ENCODE measurements around the gene KIAA0753.
A peak's percentile ranks its signal among the peaks of the same experiment; 100 is the strongest.

The KIAA0753 gene

DNA sequence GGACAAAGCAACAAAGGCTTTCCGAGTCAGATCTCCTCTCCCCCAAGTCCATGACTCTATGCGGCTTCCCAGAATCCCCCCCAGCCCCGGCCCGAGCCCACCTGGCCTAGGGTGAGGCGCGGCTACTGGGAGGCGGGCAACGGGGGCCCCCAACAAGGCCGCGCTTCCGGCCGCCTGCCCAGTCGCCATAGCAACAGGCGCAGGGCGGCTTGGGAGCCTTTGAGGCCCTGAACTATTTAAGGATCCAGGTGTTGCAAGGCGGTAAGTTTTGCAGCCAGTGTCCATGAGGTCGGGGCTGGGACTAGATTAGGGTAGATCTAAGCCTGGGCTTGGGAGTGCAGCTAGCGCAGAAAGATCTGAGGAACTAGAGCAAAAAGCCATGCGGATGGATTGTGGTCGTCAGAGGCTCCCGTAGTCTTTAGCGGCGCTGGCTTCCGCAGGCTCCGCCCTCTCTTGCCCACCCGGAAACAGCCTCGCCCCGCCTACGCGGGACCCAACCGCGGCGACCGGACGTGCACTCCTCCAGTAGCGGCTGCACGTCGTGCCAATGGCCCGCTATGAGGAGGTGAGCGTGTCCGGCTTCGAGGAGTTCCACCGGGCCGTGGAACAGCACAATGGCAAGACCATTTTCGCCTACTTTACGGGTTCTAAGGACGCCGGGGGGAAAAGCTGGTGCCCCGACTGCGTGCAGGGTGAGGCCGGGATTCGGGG lies at the start of gene KIAA0753, which contains the start of gene TXNDC17:
Gene KIAA0753, minus strand, starts transcription at position 176 of the 711 bp plus-strand sequence. CDS start 5,608 bp downstream, outside the sequence.
Gene TXNDC17, plus strand, starts transcription at position 525 of the 711 bp plus-strand sequence. Its CDS starts 23 bp downstream, at position 548.
- peak; percentile 95 for DNase-seq
- peaks cover 56% of the 10 kb centered on the region for H3K36me3 Mint-ChIP-seq (ENCODE audit: low read depth)
- no peaks in the 10 kb centered on the region for H3K27me3 Mint-ChIP-seq
- H3K4me1 Mint-ChIP-seq (ENCODE audit: low read depth), result peaks cover 64% of the 10 kb centered on the region
- H3K4me3 Mint-ChIP-seq, result peak within 1 kb of the TSS; percentile 89
- no peaks in the 10 kb centered on the region for H3K9me3 Mint-ChIP-seq
- peak within 1 kb of the TSS; percentile 100 for H3K27ac Mint-ChIP-seq

DNA sequence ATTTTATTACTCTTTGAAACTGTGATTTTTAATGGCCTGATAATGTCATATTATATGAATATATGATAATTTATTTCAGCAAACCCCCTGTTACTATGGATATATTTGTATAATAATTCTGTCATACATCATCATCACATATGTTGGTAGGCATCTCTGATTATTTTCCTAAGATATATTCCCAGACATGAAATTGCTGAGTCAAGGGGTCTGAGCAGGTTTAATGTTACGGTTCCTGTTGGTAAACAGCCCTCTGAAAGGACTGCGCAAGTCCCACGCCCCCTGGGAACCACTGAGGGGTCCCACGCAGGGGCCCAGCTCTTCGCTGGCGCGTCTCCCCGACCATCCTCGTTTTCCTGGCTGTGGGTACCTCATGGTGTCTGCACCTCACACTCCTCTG lies 48.4 kb upstream of the KIAA0753 start:
- H3K4me3 Mint-ChIP-seq, result no peak overlapping the region
- DNase-seq, result no peak
- H3K9me3 Mint-ChIP-seq, result no peaks in the 10 kb centered on the region
- H3K27ac Mint-ChIP-seq, result no peak overlapping the region
- no peaks in the 10 kb centered on the region for H3K4me1 Mint-ChIP-seq (ENCODE audit: low read depth)
- peaks cover 65% of the 10 kb centered on the region for H3K27me3 Mint-ChIP-seq
- no peaks in the 10 kb centered on the region for H3K36me3 Mint-ChIP-seq (ENCODE audit: low read depth)

DNA sequence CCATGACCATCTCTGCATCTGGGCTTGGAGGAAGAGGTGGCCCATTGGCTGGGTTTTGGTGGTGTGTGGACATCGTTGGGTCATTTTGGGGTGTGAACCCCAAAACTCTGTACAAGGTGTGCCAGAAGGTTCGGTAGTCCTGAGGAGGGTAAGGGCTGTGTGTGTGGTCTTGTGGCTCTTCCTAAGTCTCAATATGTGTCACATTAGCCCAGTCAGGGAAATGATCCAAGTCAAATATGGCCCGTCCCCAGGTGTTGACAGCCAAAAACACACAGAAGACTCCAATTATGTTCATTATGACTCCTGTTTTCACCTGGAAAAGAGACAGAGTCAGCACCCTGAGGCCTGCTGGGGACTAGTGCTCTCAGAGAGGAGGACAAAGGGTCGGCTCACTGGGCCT lies 45.5 kb upstream of the KIAA0753 start:
- H3K4me3 Mint-ChIP-seq, result no peak overlapping the region
- H3K27me3 Mint-ChIP-seq, result peaks cover 62% of the 10 kb centered on the region
- no peaks in the 10 kb centered on the region for H3K4me1 Mint-ChIP-seq (ENCODE audit: low read depth)
- no peaks in the 10 kb centered on the region for H3K9me3 Mint-ChIP-seq
- H3K27ac Mint-ChIP-seq, result no peak overlapping the region
- DNase-seq, result no peak
- no peaks in the 10 kb centered on the region for H3K36me3 Mint-ChIP-seq (ENCODE audit: low read depth)

DNA sequence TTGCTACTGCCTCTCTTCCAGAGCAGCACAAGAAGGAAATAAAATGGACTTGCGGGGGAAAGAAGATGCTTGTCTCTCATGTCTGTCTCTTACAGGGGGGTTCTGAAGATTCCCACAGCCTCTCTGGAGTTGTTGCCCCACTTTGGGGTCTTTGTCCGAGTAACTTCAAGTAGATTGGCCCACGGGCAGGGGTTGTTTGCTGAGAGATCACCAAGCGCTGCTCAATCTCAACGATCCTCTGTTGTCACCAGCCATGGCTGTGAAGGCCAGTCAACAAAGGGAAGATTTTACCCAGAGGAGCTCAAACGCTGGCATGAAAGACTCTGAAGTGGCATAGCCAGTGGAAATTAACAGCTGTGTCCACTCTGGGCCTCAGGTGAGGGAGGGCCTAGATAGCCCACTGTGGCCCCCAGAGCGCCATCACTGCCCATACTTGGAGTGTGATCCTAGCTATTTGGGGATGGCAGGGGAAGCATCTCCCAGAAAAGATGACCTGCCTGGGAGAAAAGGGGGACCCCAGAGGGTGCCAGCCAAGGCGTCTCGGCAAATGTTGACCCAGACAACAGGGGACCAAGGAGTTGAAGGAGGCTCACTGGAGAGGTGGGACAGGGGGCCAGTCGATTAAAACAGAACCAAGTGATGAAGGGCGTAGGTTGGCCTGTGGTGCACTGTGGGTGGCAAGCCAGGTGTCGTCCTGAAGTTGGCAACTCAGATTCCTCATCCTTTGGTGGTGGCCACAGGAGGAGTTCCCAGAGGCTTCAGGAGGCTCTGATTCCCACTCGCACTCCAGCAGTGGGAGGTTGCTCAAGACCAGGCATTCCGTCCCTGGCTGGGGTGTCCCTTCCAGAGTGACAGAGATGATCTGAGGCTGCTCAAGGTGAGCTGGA lies 44.6 kb upstream of the KIAA0753 start:
- Mint-ChIP-seq H3K36me3 (ENCODE audit: low read depth) (no peaks in the 10 kb centered on the region), H3K9me3 (no peaks in the 10 kb centered on the region), H3K27me3 (peaks cover 60% of the 10 kb centered on the region), H3K27ac (no peak overlapping the region), H3K4me1 (ENCODE audit: low read depth) (no peaks in the 10 kb centered on the region), H3K4me3 (no peak overlapping the region)
- DNase-seq, result no peak

DNA sequence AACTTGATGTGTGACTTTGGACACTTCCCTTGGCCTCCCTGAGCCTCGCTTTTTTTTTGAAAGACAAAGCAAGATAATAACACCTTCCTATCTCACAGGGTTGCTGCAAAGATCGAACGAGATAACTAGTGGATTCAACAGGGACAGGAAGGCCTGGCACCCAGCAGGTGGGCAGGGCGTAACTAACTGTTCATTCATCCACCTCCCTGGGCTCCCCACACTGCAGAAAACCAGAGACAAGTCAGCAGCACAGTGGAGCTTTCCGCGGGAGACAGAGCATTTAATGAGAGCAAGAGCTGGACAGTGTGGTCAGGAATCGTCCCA lies 43.9 kb upstream of the KIAA0753 start:
- Mint-ChIP-seq H3K9me3 (no peaks in the 10 kb centered on the region), H3K27me3 (peaks cover 58% of the 10 kb centered on the region)

DNA sequence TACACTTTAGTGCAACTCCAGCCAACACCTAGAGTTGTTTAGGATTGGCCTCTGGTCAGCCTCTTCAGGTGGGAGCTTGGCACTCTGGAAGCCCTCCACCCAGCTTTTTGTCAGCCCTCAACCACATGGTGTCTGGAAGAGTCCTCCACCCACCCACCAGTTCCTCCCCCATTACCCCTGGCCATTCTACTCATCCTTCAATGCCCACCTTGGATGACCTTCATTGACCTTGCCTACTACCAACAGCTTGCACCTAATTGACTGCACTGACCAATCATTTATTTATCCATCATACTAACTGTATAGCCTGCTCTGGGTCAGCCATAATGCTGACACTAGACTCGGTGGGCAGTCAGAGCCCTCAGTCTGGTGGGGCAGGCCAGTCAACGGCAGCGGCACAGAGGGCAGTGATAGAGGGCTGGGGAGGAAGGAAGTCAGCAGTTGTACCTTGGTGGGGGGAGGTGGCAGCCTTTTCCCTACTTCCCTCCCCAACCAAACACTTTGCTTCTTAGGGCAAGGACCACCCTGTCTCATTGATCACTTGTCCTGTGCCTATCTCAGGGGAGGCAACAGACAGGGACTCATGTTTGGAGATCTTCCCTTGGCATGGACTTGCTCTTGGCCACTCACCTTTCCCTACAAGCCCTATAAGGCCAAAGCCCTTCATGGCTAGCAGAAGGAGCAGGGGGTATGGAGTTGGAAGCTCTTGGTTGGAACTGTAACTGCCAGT lies 43.4 kb upstream of the KIAA0753 start:
- no peak for DNase-seq
- Mint-ChIP-seq H3K27me3 (peaks cover 59% of the 10 kb centered on the region), H3K4me3 (no peak overlapping the region), H3K36me3 (ENCODE audit: low read depth) (no peaks in the 10 kb centered on the region), H3K9me3 (no peaks in the 10 kb centered on the region), H3K4me1 (ENCODE audit: low read depth) (no peaks in the 10 kb centered on the region), H3K27ac (no peak overlapping the region)

More for the DNA sequence above, 43.9 kb upstream of the KIAA0753 start:
- H3K27ac Mint-ChIP-seq, result no peak overlapping the region
- no peaks in the 10 kb centered on the region for H3K36me3 Mint-ChIP-seq (ENCODE audit: low read depth)
- DNase-seq, result no peak
- no peaks in the 10 kb centered on the region for H3K4me1 Mint-ChIP-seq (ENCODE audit: low read depth)
- no peak overlapping the region for H3K4me3 Mint-ChIP-seq

DNA sequence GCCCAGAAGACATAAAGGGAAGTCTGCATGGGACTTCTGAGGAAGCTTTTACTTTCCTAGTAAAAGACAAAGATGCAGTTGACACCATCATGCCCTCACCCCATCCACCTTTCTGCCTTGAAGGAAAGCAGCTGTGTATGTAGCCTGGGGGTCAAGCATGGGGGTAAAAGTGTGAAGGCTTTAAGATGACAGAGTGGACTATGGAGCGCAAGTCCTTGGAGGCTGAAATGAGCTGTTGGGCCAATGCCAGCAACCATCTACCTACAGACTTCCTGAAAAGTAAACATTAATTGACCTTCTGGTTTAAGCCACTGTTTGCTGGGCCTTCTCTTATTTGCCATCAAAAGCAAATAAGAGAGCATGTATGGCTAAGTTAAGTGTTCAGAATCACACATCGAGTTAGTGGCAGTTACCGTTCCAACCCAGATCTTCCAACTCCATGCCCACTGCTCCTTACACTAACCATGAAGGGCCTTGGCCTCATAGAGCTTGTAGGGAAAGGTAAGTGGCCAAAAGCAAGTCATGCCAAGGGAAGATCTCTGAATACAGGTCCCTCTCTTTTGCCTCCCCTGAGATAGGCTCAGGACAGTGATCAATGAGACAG lies 42.7 kb upstream of the KIAA0753 start:
- H3K9me3 Mint-ChIP-seq, result no peaks in the 10 kb centered on the region
- H3K27me3 Mint-ChIP-seq, result peaks cover 66% of the 10 kb centered on the region
- no peaks in the 10 kb centered on the region for H3K4me1 Mint-ChIP-seq (ENCODE audit: low read depth)
- H3K27ac Mint-ChIP-seq, result no peak overlapping the region
- no peak for DNase-seq
- H3K4me3 Mint-ChIP-seq, result no peak overlapping the region
- no peaks in the 10 kb centered on the region for H3K36me3 Mint-ChIP-seq (ENCODE audit: low read depth)

DNA sequence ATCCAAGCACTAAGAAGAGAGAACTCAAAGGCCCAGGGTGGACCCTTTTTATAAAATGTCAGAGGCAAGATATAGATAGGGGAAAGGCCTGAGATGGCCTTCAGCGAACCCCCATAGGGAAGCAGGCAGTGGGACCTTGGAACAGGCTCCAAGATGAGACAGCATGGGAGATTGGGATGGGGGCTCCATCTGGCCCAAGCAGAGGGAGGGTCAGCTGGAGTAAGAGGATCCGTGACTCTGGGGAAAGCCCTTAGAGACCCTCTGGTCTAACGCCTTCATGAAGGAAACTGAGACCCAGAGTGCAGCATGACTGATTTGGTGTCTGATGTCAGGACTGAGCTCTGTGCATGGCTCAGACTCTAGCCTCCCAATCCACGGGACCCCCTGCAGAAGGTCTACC lies 41.8 kb upstream of the KIAA0753 start:
- no peak overlapping the region for H3K27ac Mint-ChIP-seq
- no peak overlapping the region for H3K4me3 Mint-ChIP-seq
- H3K27me3 Mint-ChIP-seq, result peaks cover 65% of the 10 kb centered on the region
- no peaks in the 10 kb centered on the region for H3K9me3 Mint-ChIP-seq
- H3K36me3 Mint-ChIP-seq (ENCODE audit: low read depth), result no peaks in the 10 kb centered on the region
- H3K4me1 Mint-ChIP-seq (ENCODE audit: low read depth), result peaks cover 6% of the 10 kb centered on the region
- no peak for DNase-seq

DNA sequence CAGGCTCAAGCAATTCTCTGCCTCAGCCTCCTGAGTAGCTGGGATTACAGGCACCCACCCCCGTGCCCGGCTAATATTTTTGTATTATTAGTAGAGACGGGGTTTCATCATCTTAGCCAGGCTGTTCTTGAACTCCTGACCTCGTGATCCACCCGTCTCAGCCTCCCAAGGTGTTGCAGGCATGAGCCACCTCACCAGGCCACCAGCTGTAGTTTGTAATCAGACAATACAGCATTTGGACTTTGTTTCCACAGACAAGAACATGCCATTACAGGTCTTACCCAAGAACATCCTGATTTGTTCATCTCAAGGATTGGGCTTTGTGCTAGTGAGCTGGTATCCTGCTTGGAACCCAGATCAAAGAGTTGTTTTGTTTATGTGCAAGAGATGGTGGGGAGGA lies 41.2 kb upstream of the KIAA0753 start:
- H3K36me3 Mint-ChIP-seq (ENCODE audit: low read depth), result no peaks in the 10 kb centered on the region
- no peak overlapping the region for H3K4me3 Mint-ChIP-seq
- H3K27ac Mint-ChIP-seq, result no peak overlapping the region
- H3K9me3 Mint-ChIP-seq, result no peaks in the 10 kb centered on the region
- DNase-seq, result no peak
- peaks cover 9% of the 10 kb centered on the region for H3K4me1 Mint-ChIP-seq (ENCODE audit: low read depth)
- peaks cover 58% of the 10 kb centered on the region for H3K27me3 Mint-ChIP-seq

DNA sequence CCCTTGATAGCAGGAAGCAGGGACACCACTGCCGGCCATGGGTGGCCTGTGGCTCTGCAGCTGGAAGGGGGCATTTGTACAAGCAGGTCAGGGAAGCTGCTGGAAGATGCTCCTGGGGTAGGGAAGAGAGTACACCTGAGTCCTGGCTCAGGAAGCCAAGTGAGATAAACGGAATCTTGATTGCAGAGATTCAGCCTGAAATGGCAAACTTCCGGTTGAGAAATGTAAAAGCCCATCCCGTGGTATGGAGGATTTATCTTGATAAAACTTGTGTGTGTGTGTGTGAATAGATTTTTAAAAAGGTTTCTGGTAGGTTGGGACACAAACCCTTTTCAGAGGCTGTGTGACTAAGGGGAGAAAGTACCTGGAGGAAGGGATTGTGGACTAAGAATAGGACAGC lies 40.7 kb upstream of the KIAA0753 start:
- Mint-ChIP-seq H3K4me3 (no peak overlapping the region), H3K36me3 (ENCODE audit: low read depth) (no peaks in the 10 kb centered on the region), H3K27me3 (peaks cover 56% of the 10 kb centered on the region), H3K9me3 (no peaks in the 10 kb centered on the region), H3K27ac (no peak overlapping the region), H3K4me1 (ENCODE audit: low read depth) (peaks cover 9% of the 10 kb centered on the region)
- no peak for DNase-seq

DNA sequence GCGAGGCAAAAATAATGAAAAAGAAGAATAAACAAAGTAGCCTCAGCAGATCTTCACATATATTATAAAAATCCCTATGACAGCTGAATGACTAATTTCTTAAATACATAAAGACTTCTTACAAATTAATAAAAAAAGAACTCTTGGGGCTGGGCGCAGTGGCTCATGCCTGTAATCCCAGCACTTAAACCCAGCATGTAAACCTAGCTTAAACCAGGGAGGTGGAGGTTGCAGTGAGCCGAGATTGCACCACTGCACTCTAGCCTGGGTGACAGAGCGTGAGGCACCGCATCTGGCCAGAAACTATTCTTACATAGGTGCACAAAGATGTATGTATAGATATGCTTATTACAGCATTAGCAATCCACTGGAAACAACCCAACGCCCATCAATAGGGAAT lies 38.7 kb upstream of the KIAA0753 start:
- H3K4me3 Mint-ChIP-seq, result no peak overlapping the region
- H3K27ac Mint-ChIP-seq, result no peak overlapping the region
- no peaks in the 10 kb centered on the region for H3K9me3 Mint-ChIP-seq
- H3K4me1 Mint-ChIP-seq (ENCODE audit: low read depth), result peaks cover 9% of the 10 kb centered on the region
- peaks cover 46% of the 10 kb centered on the region for H3K27me3 Mint-ChIP-seq
- H3K36me3 Mint-ChIP-seq (ENCODE audit: low read depth), result no peaks in the 10 kb centered on the region
- no peak for DNase-seq

DNA sequence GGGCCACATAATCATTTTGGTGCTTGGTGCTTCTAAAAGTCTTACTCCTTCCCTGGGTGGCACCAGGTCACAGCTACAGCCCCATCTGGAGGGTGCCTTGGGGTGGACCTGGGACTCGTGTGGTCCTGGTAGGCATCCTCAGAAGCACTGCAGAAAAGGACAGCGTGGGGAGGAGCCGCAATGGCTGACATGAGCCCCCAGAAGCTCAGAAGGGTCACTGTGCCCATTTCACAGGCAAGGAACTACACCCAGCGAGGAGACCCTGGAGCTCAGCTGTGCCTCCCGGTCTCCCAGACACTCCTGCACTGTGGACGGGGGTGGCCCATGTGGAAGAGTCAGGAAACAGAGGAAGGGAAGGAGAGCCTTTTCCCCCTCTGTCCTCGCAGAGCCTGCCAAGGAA lies 37.4 kb upstream of the KIAA0753 start:
- peaks cover 42% of the 10 kb centered on the region for H3K27me3 Mint-ChIP-seq
- no peaks in the 10 kb centered on the region for H3K9me3 Mint-ChIP-seq
- no peak overlapping the region for H3K27ac Mint-ChIP-seq
- H3K36me3 Mint-ChIP-seq (ENCODE audit: low read depth), result no peaks in the 10 kb centered on the region
- H3K4me1 Mint-ChIP-seq (ENCODE audit: low read depth), result peaks cover 9% of the 10 kb centered on the region
- no peak for DNase-seq
- no peak overlapping the region for H3K4me3 Mint-ChIP-seq

DNA sequence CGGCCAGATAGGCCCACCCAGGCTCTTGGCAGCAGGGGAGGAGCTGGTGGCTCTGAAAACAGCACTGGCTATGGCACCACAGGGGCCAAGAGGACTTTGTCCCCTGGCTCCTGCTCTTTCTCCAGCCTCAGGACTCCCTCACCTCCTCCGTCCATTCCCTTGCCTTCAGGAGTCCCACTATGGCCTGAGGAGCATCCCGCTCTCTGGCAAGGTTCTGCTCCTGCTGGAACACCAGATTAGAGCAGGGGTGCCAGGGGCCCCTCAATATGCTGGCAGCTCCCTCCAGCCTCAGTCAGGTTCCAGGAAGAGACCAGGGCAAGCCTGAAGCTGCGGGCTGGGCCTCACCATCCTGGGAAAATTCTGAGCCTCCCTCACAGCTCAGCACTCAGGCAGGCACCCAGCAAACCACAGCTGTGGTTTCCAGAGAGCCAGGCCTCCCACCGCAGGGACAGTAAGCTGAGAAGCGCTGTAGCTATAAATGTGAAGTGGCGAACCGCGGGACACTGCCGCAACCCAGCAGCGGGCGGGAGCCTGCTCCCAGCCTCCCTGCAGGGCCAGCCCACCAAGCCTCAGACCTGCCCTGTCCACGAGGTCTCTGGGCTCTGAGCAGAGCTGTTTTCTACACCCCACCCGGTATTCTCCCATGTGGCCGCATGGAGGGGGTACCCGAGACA lies 36.8 kb upstream of the KIAA0753 start:
- Mint-ChIP-seq H3K4me3 (no peak overlapping the region), H3K27ac (no peak overlapping the region), H3K9me3 (no peaks in the 10 kb centered on the region), H3K36me3 (ENCODE audit: low read depth) (no peaks in the 10 kb centered on the region), H3K27me3 (peaks cover 38% of the 10 kb centered on the region), H3K4me1 (ENCODE audit: low read depth) (peaks cover 9% of the 10 kb centered on the region)
- no peak for DNase-seq

DNA sequence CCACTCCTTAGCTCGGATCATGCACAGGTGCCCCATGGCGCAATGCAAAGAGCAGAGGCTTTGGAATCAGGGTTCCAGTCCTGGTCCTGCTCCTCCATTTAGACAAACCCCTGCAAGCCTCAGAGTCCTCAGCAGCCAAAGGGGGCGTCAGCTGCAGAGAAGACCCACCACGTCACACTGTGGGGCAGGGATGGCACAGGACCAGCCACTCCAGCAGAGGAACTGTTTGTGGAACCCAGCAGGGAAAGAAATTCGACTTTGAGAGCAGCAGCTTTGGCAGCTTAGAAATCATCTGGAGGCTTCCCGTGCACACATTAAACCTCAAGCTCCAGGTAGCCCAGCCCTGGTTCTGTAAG lies 36.3 kb upstream of the KIAA0753 start:
- H3K4me1 Mint-ChIP-seq (ENCODE audit: low read depth), result peaks cover 9% of the 10 kb centered on the region
- H3K27ac Mint-ChIP-seq, result no peak overlapping the region
- no peak overlapping the region for H3K4me3 Mint-ChIP-seq
- peaks cover 33% of the 10 kb centered on the region for H3K27me3 Mint-ChIP-seq
- H3K36me3 Mint-ChIP-seq (ENCODE audit: low read depth), result no peaks in the 10 kb centered on the region
- DNase-seq, result no peak
- H3K9me3 Mint-ChIP-seq, result no peaks in the 10 kb centered on the region
